ENCODE results near the gene PUS1. TPM values are rescaled to one million over a fixed set of nuclear protein-coding genes. Genes with fewer than 3 reads are reported as not detected.

The PUS1 gene
- total RNA-seq, 2 donors from 2014 or later: 37.3 to 53.4 TPM

- H3K36me3 Mint-ChIP-seq (ENCODE audit: insufficient read depth in 2 of 2): peaks cover 1 to 3% of the 10 kb centered on the region in 2 donors
- peak; percentile 81 to 84 for ATAC-seq (replicated peaks in 1 of 2)
Measured at GRCh38 chr12:131896080-131896810, 32.8 kb upstream of the PUS1 start.

GRCh38 chr12:131896811-131897270 is 32.2 kb upstream of the PUS1 start:
- peaks cover 15% of the 10 kb centered on the region for H3K4me1 Mint-ChIP-seq (ENCODE audit: low read depth)
- H3K27me3 Mint-ChIP-seq (ENCODE audit: low read depth): no peaks in the 10 kb centered on the region
- no peak for DNase-seq
- H3K9me3 Mint-ChIP-seq: no peaks in the 10 kb centered on the region
- no peak for ATAC-seq (replicated peaks in 1 of 2)
- H3K4me3 Mint-ChIP-seq: peak overlapping the region; percentile 69 to 89
- H3K27ac Mint-ChIP-seq: no peak overlapping the region
- peaks cover 1 to 3% of the 10 kb centered on the region in 2 donors for H3K36me3 Mint-ChIP-seq (ENCODE audit: insufficient read depth in 2 of 2)

More at GRCh38 chr12:131896080-131896810, 32.8 kb upstream of the PUS1 start:
- Mint-ChIP-seq H3K27me3 (ENCODE audit: low read depth) (no peaks in the 10 kb centered on the region), H3K27ac (no peak overlapping the region), H3K9me3 (no peaks in the 10 kb centered on the region), H3K4me1 (ENCODE audit: low read depth) (peaks cover 15% of the 10 kb centered on the region), H3K4me3 (peak overlapping the region; percentile 89 to 92)
- peak; percentile 78 to 79 for DNase-seq

GRCh38 chr12:131897276-131897675 is 31.8 kb upstream of the PUS1 start:
- Mint-ChIP-seq H3K27me3 (ENCODE audit: low read depth) (no peaks in the 10 kb centered on the region), H3K27ac (no peak overlapping the region), H3K36me3 (ENCODE audit: insufficient read depth in 2 of 2) (peaks cover 1 to 3% of the 10 kb centered on the region in 2 donors), H3K4me1 (ENCODE audit: low read depth) (peaks cover 15% of the 10 kb centered on the region), H3K4me3 (peak overlapping the region; percentile 69 to 89), H3K9me3 (no peaks in the 10 kb centered on the region)
- DNase-seq (no peak), ATAC-seq (replicated peaks in 1 of 2) (no peak)

GRCh38 chr12:131897875-131898274 is 31.2 kb upstream of the PUS1 start:
- no peak overlapping the region for H3K4me3 Mint-ChIP-seq
- no peaks in the 10 kb centered on the region for H3K9me3 Mint-ChIP-seq
- peaks cover 1 to 3% of the 10 kb centered on the region in 2 donors for H3K36me3 Mint-ChIP-seq (ENCODE audit: insufficient read depth in 2 of 2)
- peaks cover 15% of the 10 kb centered on the region for H3K4me1 Mint-ChIP-seq (ENCODE audit: low read depth)
- DNase-seq (no peak), ATAC-seq (replicated peaks in 1 of 2) (no peak)
- no peak overlapping the region for H3K27ac Mint-ChIP-seq
- H3K27me3 Mint-ChIP-seq (ENCODE audit: low read depth): no peaks in the 10 kb centered on the region

GRCh38 chr12:131900397-131900796 is 28.7 kb upstream of the PUS1 start:
- H3K4me3 Mint-ChIP-seq: no peak overlapping the region
- no peak for DNase-seq
- H3K9me3 Mint-ChIP-seq: no peaks in the 10 kb centered on the region
- no peaks in the 10 kb centered on the region for H3K27me3 Mint-ChIP-seq (ENCODE audit: low read depth)
- no peak for ATAC-seq (replicated peaks in 1 of 2)
- H3K36me3 Mint-ChIP-seq (ENCODE audit: insufficient read depth in 2 of 2): peaks cover 1 to 3% of the 10 kb centered on the region in 2 donors
- no peak overlapping the region for H3K27ac Mint-ChIP-seq
- H3K4me1 Mint-ChIP-seq (ENCODE audit: low read depth): peaks cover 19% of the 10 kb centered on the region

GRCh38 chr12:131901431-131902331 is 27.4 kb upstream of the PUS1 start:
- H3K4me3 Mint-ChIP-seq: no peak overlapping the region
- ATAC-seq (replicated peaks in 1 of 2): no peak
- no peaks in the 10 kb centered on the region for H3K27me3 Mint-ChIP-seq (ENCODE audit: low read depth)
- no peaks in the 10 kb centered on the region for H3K36me3 Mint-ChIP-seq (ENCODE audit: insufficient read depth in 2 of 2)
- peaks cover 16% of the 10 kb centered on the region for H3K4me1 Mint-ChIP-seq (ENCODE audit: low read depth)
- no peak for DNase-seq
- H3K27ac Mint-ChIP-seq: no peak overlapping the region
- no peaks in the 10 kb centered on the region for H3K9me3 Mint-ChIP-seq

GRCh38 chr12:131902332-131903241 is 26.5 kb upstream of the PUS1 start:
- DNase-seq (no peak), ATAC-seq (replicated peaks in 1 of 2) (no peak)
- Mint-ChIP-seq H3K27me3 (ENCODE audit: low read depth) (no peaks in the 10 kb centered on the region), H3K4me3 (no peak overlapping the region), H3K9me3 (no peaks in the 10 kb centered on the region), H3K36me3 (ENCODE audit: insufficient read depth in 2 of 2) (no peaks in the 10 kb centered on the region), H3K4me1 (ENCODE audit: low read depth) (peaks cover 7% of the 10 kb centered on the region), H3K27ac (no peak overlapping the region)

- no peaks in the 10 kb centered on the region for H3K9me3 Mint-ChIP-seq
- no peaks in the 10 kb centered on the region for H3K27me3 Mint-ChIP-seq (ENCODE audit: low read depth)
- peak in 1 of 2 donors; percentile 7 for ATAC-seq (replicated peaks in 1 of 2)
- no peak overlapping the region for H3K4me3 Mint-ChIP-seq
- H3K27ac Mint-ChIP-seq: no peak overlapping the region
- peaks cover 4% of the 10 kb centered on the region for H3K4me1 Mint-ChIP-seq (ENCODE audit: low read depth)
- H3K36me3 Mint-ChIP-seq (ENCODE audit: insufficient read depth in 2 of 2): no peaks in the 10 kb centered on the region
- no peak for DNase-seq
Measured at GRCh38 chr12:131903270-131904255, 25.5 kb upstream of the PUS1 start.

GRCh38 chr12:131904346-131904745 is 24.7 kb upstream of the PUS1 start:
- Mint-ChIP-seq H3K4me3 (no peak overlapping the region), H3K27me3 (ENCODE audit: low read depth) (no peaks in the 10 kb centered on the region), H3K36me3 (ENCODE audit: insufficient read depth in 2 of 2) (no peaks in the 10 kb centered on the region), H3K9me3 (no peaks in the 10 kb centered on the region), H3K27ac (no peak overlapping the region), H3K4me1 (ENCODE audit: low read depth) (peaks cover 4% of the 10 kb centered on the region)
- DNase-seq (no peak), ATAC-seq (replicated peaks in 1 of 2) (no peak)

GRCh38 chr12:131905081-131905629 is 23.9 kb upstream of the PUS1 start:
- Mint-ChIP-seq H3K27me3 (ENCODE audit: low read depth) (no peaks in the 10 kb centered on the region), H3K4me3 (no peak overlapping the region), H3K27ac (no peak overlapping the region), H3K9me3 (no peaks in the 10 kb centered on the region), H3K36me3 (ENCODE audit: insufficient read depth in 2 of 2) (no peaks in the 10 kb centered on the region), H3K4me1 (ENCODE audit: low read depth) (peaks cover 4% of the 10 kb centered on the region)
- ATAC-seq (replicated peaks in 1 of 2): no peak
- no peak for DNase-seq

- ATAC-seq (replicated peaks in 1 of 2): no peak
- Mint-ChIP-seq H3K36me3 (ENCODE audit: insufficient read depth in 2 of 2) (no peaks in the 10 kb centered on the region), H3K27ac (no peak overlapping the region), H3K4me1 (ENCODE audit: low read depth) (peaks cover 4% of the 10 kb centered on the region), H3K9me3 (no peaks in the 10 kb centered on the region), H3K4me3 (no peak overlapping the region), H3K27me3 (ENCODE audit: low read depth) (no peaks in the 10 kb centered on the region)
- DNase-seq: no peak
Measured at GRCh38 chr12:131905630-131906091, 23.4 kb upstream of the PUS1 start.
